Activated naive CD4-positive, alpha-beta T cell treated with anti-CD3 and anti-CD28 coated beads for 36 hours (primary cell): ENCODE measurements around the gene AFF3. TPM values are rescaled to one million over a fixed set of nuclear protein-coding genes. Genes with fewer than 3 reads are reported as not detected.

Experiments used
- CTCF ChIA-PET: fragments of 350-600 bp; sonication (Branson Sonifier 250); formaldehyde crosslinking; loops from one replicate; lab custom pipeline; 2021; ENCODE audit warnings: antibody characterized with exemption; lab: Charles Lee
- DNase-seq: peaks from one replicate; pipeline ENCODE4 v3.0.0-alpha.2; 2020
- H3K27ac Mint-ChIP-seq: one replicate; pipeline ENCODE4 v1.8.0; 2021; ENCODE audit warnings: mild to moderate bottlenecking, mixed read lengths
- H3K27me3 Mint-ChIP-seq: one replicate; pipeline ENCODE4 v1.8.0; 2021; ENCODE audit warnings: low read depth, mixed read lengths
- H3K36me3 Mint-ChIP-seq: one replicate; pipeline ENCODE4 v1.8.0; 2021; ENCODE audit warnings: low read depth, mixed read lengths
- H3K4me1 Mint-ChIP-seq: one replicate; pipeline ENCODE4 v1.8.0; 2021; ENCODE audit warnings: low read depth, mixed read lengths
- H3K4me3 Mint-ChIP-seq: one replicate; pipeline ENCODE4 v1.8.0; 2021; ENCODE audit warnings: mild to moderate bottlenecking, moderate library complexity, mixed read lengths
- H3K9me3 Mint-ChIP-seq: one replicate; pipeline ENCODE4 v1.8.0; 2021; ENCODE audit warnings: mixed read lengths
- intact Hi-C: fragments of 100-400 bp; cut with micrococcal nuclease; formaldehyde crosslinking; loops from one replicate; pipeline ENCODE4 v1.15.1; 2023
- total RNA-seq, 2 experiments: library from RNA; stranded (reverse); gene quantifications; one replicate each; pipeline ENCODE4 v1.2.3, GENCODE V29; 2021

The AFF3 gene
- total RNA-seq, 2 experiments from 2014 or later = 1.5 to 2.1 TPM

DNA sequence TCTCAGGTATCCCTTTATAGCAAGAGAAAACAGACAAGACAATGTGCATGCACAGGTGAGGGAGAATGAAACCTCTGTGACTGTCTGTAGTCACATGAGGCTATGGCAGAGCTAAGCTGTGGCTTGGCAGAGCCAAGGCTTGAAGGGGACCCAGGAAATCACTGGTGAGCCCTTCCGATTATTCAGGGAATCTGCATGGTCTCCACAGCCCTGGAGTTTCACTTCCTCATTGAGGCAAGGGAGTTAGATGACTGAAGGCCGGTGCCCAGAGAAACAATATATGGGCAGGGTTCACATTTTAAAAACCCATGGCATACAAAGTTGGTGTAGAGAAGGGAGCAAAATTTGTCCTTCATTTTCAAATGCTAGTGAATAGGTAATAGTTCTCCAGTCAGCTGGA is 508.2 kb downstream of the AFF3 start:
- Mint-ChIP-seq H3K4me1 (no peaks in the 10 kb centered on the region), H3K27me3 (no peaks in the 10 kb centered on the region), H3K4me3 (no peak overlapping the region), H3K36me3 (peaks cover 2% of the 10 kb centered on the region), H3K27ac (no peak overlapping the region), H3K9me3 (peaks cover 3% of the 10 kb centered on the region)
- no peak for DNase-seq
- CTCF ChIA-PET = interaction anchor here (0.6 kb wide), 1 partner anchor 1383 kb away, joined by 7 read pairs; no protein-coding TSS in a partner anchor
- intact Hi-C loops = no loop called here

DNA sequence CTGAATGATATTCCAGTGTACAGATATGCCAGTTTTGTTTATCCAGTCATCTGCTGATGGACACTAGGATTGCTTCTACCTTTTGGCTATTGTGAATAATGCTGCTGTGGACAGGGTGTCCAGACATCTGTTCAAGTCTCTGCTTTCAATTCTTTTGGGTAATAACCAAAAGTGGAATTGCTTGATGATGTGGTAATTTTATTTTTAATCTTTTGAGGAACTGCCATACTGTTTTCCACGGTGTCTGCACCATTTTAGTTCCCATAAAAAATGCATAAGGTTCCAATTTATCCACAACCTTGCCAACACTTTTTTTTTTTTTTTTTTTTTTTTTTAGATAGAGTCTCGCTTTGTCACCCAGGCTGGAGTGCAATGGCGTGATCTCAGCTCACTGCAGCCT is 510.7 kb downstream of the AFF3 start:
- Mint-ChIP-seq H3K36me3 (peaks cover 2% of the 10 kb centered on the region), H3K27ac (no peak overlapping the region), H3K4me3 (no peak overlapping the region), H3K27me3 (no peaks in the 10 kb centered on the region), H3K4me1 (no peaks in the 10 kb centered on the region), H3K9me3 (peaks cover 3% of the 10 kb centered on the region)
- DNase-seq = no peak
- intact Hi-C loops = no loop called here
- CTCF ChIA-PET = interaction anchor here (0.6 kb wide), 1 partner anchor 24 kb away, joined by 5 read pairs; no protein-coding TSS in a partner anchor

DNA sequence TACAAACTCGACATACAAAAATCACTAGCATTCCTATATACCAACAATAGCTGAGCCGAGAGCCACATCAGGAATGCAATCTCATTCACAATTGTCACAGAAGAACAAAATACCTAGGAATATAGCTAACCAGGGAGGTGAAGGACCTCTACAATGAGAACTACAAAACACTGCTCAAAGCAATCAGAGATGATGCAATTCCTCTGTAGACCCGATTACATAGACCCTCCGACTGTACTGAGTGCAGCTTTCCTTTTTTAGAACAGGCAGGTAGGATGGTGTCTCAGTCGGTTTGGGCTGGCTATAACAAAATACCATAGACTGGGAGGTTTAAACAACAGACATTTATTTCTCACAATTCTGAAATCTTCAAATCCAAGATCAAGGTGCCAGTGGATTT is 513.1 kb downstream of the AFF3 start:
- no peak overlapping the region for H3K4me3 Mint-ChIP-seq
- intact Hi-C loops = no loop called here
- no peaks in the 10 kb centered on the region for H3K27me3 Mint-ChIP-seq
- no peak for DNase-seq
- no peak overlapping the region for H3K27ac Mint-ChIP-seq
- peaks cover 3% of the 10 kb centered on the region for H3K9me3 Mint-ChIP-seq
- no peaks in the 10 kb centered on the region for H3K4me1 Mint-ChIP-seq
- H3K36me3 Mint-ChIP-seq = no peaks in the 10 kb centered on the region
- CTCF ChIA-PET = no interaction called here

- no peak for DNase-seq
- Mint-ChIP-seq H3K4me1 (no peaks in the 10 kb centered on the region), H3K27me3 (no peaks in the 10 kb centered on the region), H3K36me3 (no peaks in the 10 kb centered on the region), H3K9me3 (no peaks in the 10 kb centered on the region), H3K27ac (no peak overlapping the region), H3K4me3 (no peak overlapping the region)
- CTCF ChIA-PET = no interaction called here
- intact Hi-C loops = no loop called here
Measured at GRCh38 chr2:99626158-99626557, 516.2 kb downstream of the AFF3 start.

DNA sequence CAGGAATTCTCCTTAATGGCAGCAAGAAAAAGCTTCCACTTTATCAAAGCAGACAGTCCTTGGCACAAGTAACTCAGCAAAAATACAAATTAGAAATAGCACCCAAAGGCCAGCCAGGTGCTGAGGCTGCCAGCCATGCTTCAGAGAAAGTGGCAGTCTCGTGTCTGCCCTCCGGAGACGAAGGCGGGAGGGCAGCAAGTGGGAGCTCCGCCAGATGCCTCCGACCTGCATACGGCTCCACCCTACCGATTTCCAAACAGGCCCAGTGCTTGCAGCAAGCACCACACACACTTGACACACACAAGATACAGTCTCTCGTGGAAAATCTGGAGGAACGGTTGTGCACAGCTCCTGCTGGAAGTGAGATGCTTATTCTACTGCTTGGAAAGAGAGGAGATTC is 517.7 kb downstream of the AFF3 start:
- CTCF ChIA-PET = no interaction called here
- Mint-ChIP-seq H3K9me3 (no peaks in the 10 kb centered on the region), H3K4me3 (no peak overlapping the region), H3K27ac (no peak overlapping the region), H3K27me3 (no peaks in the 10 kb centered on the region), H3K4me1 (no peaks in the 10 kb centered on the region), H3K36me3 (no peaks in the 10 kb centered on the region)
- no peak for DNase-seq
- intact Hi-C loops = no loop called here

DNA sequence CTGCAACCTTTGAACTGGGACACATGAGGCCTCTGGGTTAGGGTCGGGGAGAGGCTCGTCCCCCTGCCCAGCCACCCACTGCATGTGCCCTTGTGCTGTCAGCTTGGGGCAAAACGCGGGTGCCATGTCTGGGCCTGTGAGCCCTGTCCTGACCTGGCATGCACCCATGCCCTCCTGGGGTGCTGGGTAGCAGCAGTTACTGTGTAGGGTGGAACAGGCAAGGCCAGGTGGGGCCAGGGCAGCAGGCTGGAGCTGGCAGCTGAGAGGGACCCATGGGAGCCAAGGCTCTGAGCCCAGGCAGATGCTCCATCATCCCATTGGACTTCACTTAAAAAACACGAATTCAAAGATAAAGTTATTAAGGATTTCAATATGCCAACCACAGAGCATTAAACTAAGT is 518.8 kb downstream of the AFF3 start:
- H3K36me3 Mint-ChIP-seq = no peaks in the 10 kb centered on the region
- H3K4me3 Mint-ChIP-seq = no peak overlapping the region
- no peaks in the 10 kb centered on the region for H3K4me1 Mint-ChIP-seq
- H3K9me3 Mint-ChIP-seq = no peaks in the 10 kb centered on the region
- no peak for DNase-seq
- H3K27ac Mint-ChIP-seq = no peak overlapping the region
- CTCF ChIA-PET = interaction anchor here (0.6 kb wide), 1 partner anchor 70 kb away, joined by 3 read pairs; no protein-coding TSS in a partner anchor
- H3K27me3 Mint-ChIP-seq = no peaks in the 10 kb centered on the region
- intact Hi-C loops = no loop called here

DNA sequence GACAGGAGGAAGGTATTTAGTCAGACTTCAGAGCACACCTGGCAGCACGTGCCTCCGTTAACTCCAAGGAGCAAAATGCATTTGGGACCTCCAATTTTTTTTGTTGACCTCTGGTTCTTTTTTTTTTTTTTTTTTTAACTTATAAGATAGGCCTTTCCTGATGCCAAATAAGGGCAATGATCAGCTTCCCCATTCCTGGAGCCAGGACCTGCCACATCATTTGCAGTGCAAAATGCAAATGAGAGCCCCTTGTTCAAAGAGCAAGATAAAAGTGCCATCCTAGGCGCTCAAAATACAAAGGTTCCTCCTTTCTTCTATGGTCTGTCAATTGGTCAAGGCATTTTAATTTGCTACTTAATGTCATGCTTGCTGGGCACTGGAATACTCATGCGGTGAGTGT is 519.4 kb downstream of the AFF3 start:
- Mint-ChIP-seq H3K27ac (no peak overlapping the region), H3K4me1 (no peaks in the 10 kb centered on the region), H3K36me3 (no peaks in the 10 kb centered on the region), H3K4me3 (no peak overlapping the region), H3K27me3 (no peaks in the 10 kb centered on the region), H3K9me3 (no peaks in the 10 kb centered on the region)
- no peak for DNase-seq
- intact Hi-C loops = no loop called here
- CTCF ChIA-PET = interaction anchor here (0.6 kb wide), 1 partner anchor 71 kb away, joined by 3 read pairs; no protein-coding TSS in a partner anchor

GRCh38 chr2:99622534-99622933 is 519.9 kb downstream of the AFF3 start:
- Mint-ChIP-seq H3K27me3 (no peaks in the 10 kb centered on the region), H3K4me1 (no peaks in the 10 kb centered on the region), H3K27ac (no peak overlapping the region), H3K4me3 (no peak overlapping the region), H3K9me3 (no peaks in the 10 kb centered on the region), H3K36me3 (no peaks in the 10 kb centered on the region)
- DNase-seq = no peak
- intact Hi-C loops = no loop called here
- CTCF ChIA-PET = no interaction called here

GRCh38 chr2:99621774-99622173 is 520.6 kb downstream of the AFF3 start:
- H3K4me1 Mint-ChIP-seq = no peaks in the 10 kb centered on the region
- H3K27ac Mint-ChIP-seq = no peak overlapping the region
- H3K4me3 Mint-ChIP-seq = no peak overlapping the region
- CTCF ChIA-PET = no interaction called here
- no peaks in the 10 kb centered on the region for H3K36me3 Mint-ChIP-seq
- intact Hi-C loops = no loop called here
- no peak for DNase-seq
- H3K27me3 Mint-ChIP-seq = no peaks in the 10 kb centered on the region
- H3K9me3 Mint-ChIP-seq = no peaks in the 10 kb centered on the region

- H3K4me3 Mint-ChIP-seq = no peak overlapping the region
- H3K27ac Mint-ChIP-seq = no peak overlapping the region
- no peaks in the 10 kb centered on the region for H3K9me3 Mint-ChIP-seq
- CTCF ChIA-PET = no interaction called here
- no peaks in the 10 kb centered on the region for H3K36me3 Mint-ChIP-seq
- H3K4me1 Mint-ChIP-seq = no peaks in the 10 kb centered on the region
- intact Hi-C loops = no loop called here
- DNase-seq = no peak
- no peaks in the 10 kb centered on the region for H3K27me3 Mint-ChIP-seq
Measured at GRCh38 chr2:99621106-99621505, 521.3 kb downstream of the AFF3 start.

- H3K27me3 Mint-ChIP-seq = no peaks in the 10 kb centered on the region
- intact Hi-C loops = no loop called here
- no peak overlapping the region for H3K27ac Mint-ChIP-seq
- no peak for DNase-seq
- no peak overlapping the region for H3K4me3 Mint-ChIP-seq
- H3K9me3 Mint-ChIP-seq = no peaks in the 10 kb centered on the region
- H3K36me3 Mint-ChIP-seq = no peaks in the 10 kb centered on the region
- CTCF ChIA-PET = no interaction called here
- H3K4me1 Mint-ChIP-seq = no peaks in the 10 kb centered on the region
Measured at GRCh38 chr2:99619151-99619550, 523.2 kb downstream of the AFF3 start.

- H3K27ac Mint-ChIP-seq = no peak overlapping the region
- CTCF ChIA-PET = interaction anchor here (1.1 kb wide), 1 partner anchor 59 kb away, joined by 3 read pairs; no protein-coding TSS in a partner anchor
Measured at GRCh38 chr2:99618579-99619097, 523.8 kb downstream of the AFF3 start.

DNA sequence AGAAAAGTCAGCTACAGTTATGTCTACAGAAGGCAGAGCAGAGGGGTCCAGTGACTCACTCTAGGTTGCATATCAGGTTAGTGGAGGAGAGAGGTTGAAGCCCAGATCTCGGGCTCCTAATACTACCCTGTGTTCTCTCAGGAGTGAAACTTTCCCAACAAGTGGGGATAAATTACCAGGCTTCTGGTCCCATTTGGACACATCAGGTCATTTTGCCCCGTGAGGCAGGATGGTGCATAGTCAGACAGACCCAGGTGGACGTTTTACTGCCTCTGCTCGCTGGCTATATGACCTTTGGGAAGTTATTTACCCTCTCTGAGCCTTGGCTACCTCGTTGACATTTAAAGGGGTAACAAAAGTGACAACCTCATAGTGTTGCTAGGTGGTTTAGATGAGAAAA is 524.6 kb downstream of the AFF3 start:
- CTCF ChIA-PET = interaction anchor here (1.1 kb wide), 1 partner anchor 59 kb away, joined by 3 read pairs; no protein-coding TSS in a partner anchor
- Mint-ChIP-seq H3K27ac (no peak overlapping the region), H3K36me3 (no peaks in the 10 kb centered on the region), H3K9me3 (no peaks in the 10 kb centered on the region), H3K4me3 (no peak overlapping the region), H3K4me1 (no peaks in the 10 kb centered on the region), H3K27me3 (no peaks in the 10 kb centered on the region)
- intact Hi-C loops = no loop called here
- DNase-seq = no peak

More at GRCh38 chr2:99618579-99619097, 523.8 kb downstream of the AFF3 start:
- H3K27me3 Mint-ChIP-seq = no peaks in the 10 kb centered on the region
- intact Hi-C loops = no loop called here
- no peaks in the 10 kb centered on the region for H3K9me3 Mint-ChIP-seq
- H3K36me3 Mint-ChIP-seq = no peaks in the 10 kb centered on the region
- H3K4me3 Mint-ChIP-seq = no peak overlapping the region
- DNase-seq = no peak
- H3K4me1 Mint-ChIP-seq = no peaks in the 10 kb centered on the region
